Keratinocyte (primary cell): ENCODE data around the gene SWAP70. TPM values are rescaled to one million over a fixed set of nuclear protein-coding genes. Genes with fewer than 3 reads are reported as not detected.

Experiments
- DNase-seq: peaks from one replicate; pipeline ENCODE4 v3.0.0-alpha.2; 2011; ENCODE audit warnings: low read depth, missing footprints, low spot score
- FAIRE-seq: peaks from 2 replicates; lab custom pipeline; 2011; peaks lifted over from hg19 to GRCh38; lab: Jason Lieb, UNC
- H2AFZ ChIP-seq: 2 replicates; pipeline ENCODE4 v1.6.0; 2012; ENCODE audit warnings: low read length, control low read depth, inconsistent platforms; ENCODE audit not compliant: control insufficient read depth
- H3K27ac ChIP-seq: 2 replicates; pipeline ENCODE4 v1.5.1; 2011; ENCODE audit warnings: low read length; ENCODE audit not compliant: control insufficient read depth, insufficient read depth
- H3K27me3 ChIP-seq: 3 replicates; pipeline ENCODE4 v1.6.0; 2011; ENCODE audit warnings: low read length; ENCODE audit not compliant: control insufficient read depth, insufficient read depth; ENCODE audit errors: extremely low read depth
- H3K36me3 ChIP-seq, 2 experiments: 2 replicates in 1 of 2; 3 replicates in 1 of 2; pipeline ENCODE4 v1.5.1; 2011; ENCODE audit warnings: low read length in 2 of 2, mild to moderate bottlenecking in 1 of 2; ENCODE audit not compliant: control insufficient read depth in 2 of 2, insufficient read depth in 2 of 2; ENCODE audit errors: extremely low read depth in 1 of 2
- H3K4me1 ChIP-seq: 3 replicates; pipeline ENCODE4 v1.5.1; 2011; ENCODE audit warnings: low read length; ENCODE audit not compliant: control insufficient read depth, insufficient read depth; ENCODE audit errors: extremely low read depth
- H3K4me2 ChIP-seq: 3 replicates; pipeline ENCODE4 v1.6.0; 2011; ENCODE audit warnings: low read depth, low read length; ENCODE audit not compliant: control insufficient read depth, insufficient read depth; ENCODE audit errors: extremely low read depth
- H3K4me3 ChIP-seq, 3 experiments: fragments of 200-600 bp in 1 of 3; sonication (generic) in 1 of 3; 2 replicates in 2 of 3; 3 replicates in 1 of 3; pipeline ENCODE4 v1.5.1; 2011 to 2016; ENCODE audit warnings: low read length in 3 of 3, mild to moderate bottlenecking in 3 of 3, control low read depth in 2 of 3, inconsistent platforms in 1 of 3, low read depth in 1 of 3, mixed read lengths in 1 of 3, mixed run types in 1 of 3, moderate library complexity in 1 of 3; ENCODE audit not compliant: control insufficient read depth in 2 of 3, insufficient read depth in 2 of 3; ENCODE audit errors: extremely low read depth in 1 of 3
- H3K79me2 ChIP-seq: 2 replicates; pipeline ENCODE4 v1.6.0; 2012; ENCODE audit warnings: low read length; ENCODE audit not compliant: control insufficient read depth, insufficient read depth
- H3K9ac ChIP-seq: 3 replicates; pipeline ENCODE4 v1.6.0; 2011; ENCODE audit warnings: low read length; ENCODE audit not compliant: control insufficient read depth, insufficient read depth; ENCODE audit errors: extremely low read depth
- H3K9me1 ChIP-seq: 3 replicates; pipeline ENCODE4 v1.6.0; 2011; ENCODE audit warnings: low read length; ENCODE audit not compliant: control insufficient read depth, insufficient read depth; ENCODE audit errors: extremely low read depth
- H3K9me3 ChIP-seq: 2 replicates; pipeline ENCODE4 v1.5.1; 2012; ENCODE audit warnings: low read depth, low read length; ENCODE audit not compliant: control insufficient read depth
- H4K20me1 ChIP-seq: 3 replicates; pipeline ENCODE4 v1.6.0; 2011; ENCODE audit warnings: low read length; ENCODE audit not compliant: control insufficient read depth, insufficient read depth; ENCODE audit errors: extremely low read depth
- EZH2 ChIP-seq: IDR thresholded peaks from one replicate; pipeline ENCODE4 v1.6.1; 2012; ENCODE audit warnings: inconsistent platforms, mild to moderate bottlenecking, low read length, moderate library complexity
- dilution Hi-C: fragments of 300-500 bp; cut with MboI; formaldehyde crosslinking; loops from one replicate; pipeline ENCODE4 v1.7.0; 2020; ENCODE audit warnings: low sequenced_read_pairs; ENCODE audit not compliant: extremely low pct_ligation_motif_present
- polyA plus RNA-seq, 5 experiments: library from polyadenylated mRNA; depleted of rRNA in 3 of 5; stranded (reverse) in 3 of 5; stranded (forward) in 1 of 5; unstranded in 1 of 5; fragments of >200 nt; gene quantifications; 1 replicate in 1 of 5; 2 replicates in 3 of 5; 3 replicates in 1 of 5; pipeline versions ENCODE4 v1.2.1 to v1.2.3, GENCODE V29; 2011 to 2012; ENCODE audit warnings: missing spikeins in 2 of 5, low read depth in 1 of 5, low replicate concordance in 1 of 5
- TF ChIP-seq, protein P1 (sequence below), 3 experiments: IDR thresholded peaks in 1 of 3; conservative IDR thresholded peaks in 1 of 3; optimal IDR thresholded peaks in 1 of 3; 2 replicates in 2 of 3; 3 replicates in 1 of 3; pipeline versions ENCODE3 to v1.5.1; 2011; ENCODE audit warnings: low read length in 3 of 3, mild to moderate bottlenecking in 3 of 3, moderate library complexity in 2 of 3, control low read depth in 1 of 3, inconsistent platforms in 1 of 3; ENCODE audit not compliant: insufficient read depth in 2 of 3; ENCODE audit errors: extremely low read depth in 1 of 3

The SWAP70 gene
- polyA plus RNA-seq, 1 donor (not counting 4 experiments of a cell fraction or from before 2014, with no cell fraction given): 28.5 TPM

DNA sequence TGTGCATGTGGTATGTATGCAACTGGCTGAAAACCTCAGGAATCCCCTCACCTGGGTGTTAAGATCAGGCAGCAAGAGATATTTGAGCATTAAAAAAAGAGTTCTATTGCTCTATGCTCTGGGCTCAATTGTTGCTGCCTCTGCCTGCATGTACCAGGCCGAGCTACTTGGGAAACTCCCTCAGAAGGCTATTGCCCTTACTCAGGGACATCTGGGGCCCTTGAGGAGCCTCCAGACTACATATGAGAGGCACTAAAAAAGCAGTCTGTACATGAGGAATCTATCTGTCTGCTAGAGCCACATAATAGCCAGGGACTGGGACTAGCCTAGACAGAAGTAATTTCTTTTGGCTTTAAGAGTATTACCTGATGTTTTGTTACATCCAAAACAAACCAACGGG lies 120.1 kb downstream of the SWAP70 start:
- peaks cover 16 to 29% of the 10 kb centered on the region in 2 experiments for H3K36me3 ChIP-seq

DNA sequence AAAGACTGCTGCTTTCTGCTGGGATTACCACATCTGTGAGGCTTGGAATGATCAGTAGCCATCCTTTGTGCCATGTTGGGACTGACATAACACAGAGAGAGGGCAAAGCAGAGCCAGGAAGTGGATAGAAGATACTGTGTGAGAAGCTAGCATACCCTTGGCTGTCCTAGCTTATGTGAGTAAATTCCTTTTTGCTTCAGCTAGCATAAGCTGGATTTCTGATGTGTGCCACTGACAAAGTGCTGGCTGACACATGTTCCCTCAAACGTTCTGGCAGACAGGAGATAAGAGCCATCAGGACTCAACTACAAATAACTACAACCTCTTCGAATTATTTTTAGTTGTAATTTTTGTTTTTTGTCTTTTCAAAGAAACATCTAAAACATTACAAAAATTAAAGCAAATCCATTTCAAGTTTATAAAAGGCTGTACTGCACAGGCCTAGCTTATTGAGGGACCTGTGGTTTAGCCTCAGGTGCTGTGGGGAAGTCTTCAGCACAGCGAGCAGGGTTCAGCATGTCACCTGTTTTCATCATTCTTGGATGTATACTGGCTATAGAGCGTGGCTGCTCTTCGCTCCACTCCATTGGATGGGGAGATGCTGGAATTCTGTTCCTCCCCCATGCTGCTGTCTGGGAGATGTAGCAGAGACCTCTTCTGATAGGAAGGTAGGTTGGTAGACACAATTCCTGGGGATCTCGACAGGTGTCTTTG lies 120.9 kb downstream of the SWAP70 start:
- Histone ChIP-seq H3K36me3 (peaks cover 18 to 22% of the 10 kb centered on the region in 2 experiments), H3K27ac (no peak overlapping the region), H3K4me2 (no peak overlapping the region), H3K27me3 (no peaks in the 10 kb centered on the region), H3K9me1 (no peaks in the 10 kb centered on the region), H3K4me1 (no peaks in the 10 kb centered on the region), H3K9me3 (no peaks in the 10 kb centered on the region), H3K9ac (no peak overlapping the region), H2AFZ (no peak overlapping the region), H3K79me2 (no peaks in the 10 kb centered on the region), H3K4me3 (no peak overlapping the region), H4K20me1 (no peaks in the 10 kb centered on the region)
- dilution Hi-C loops: no loop called here
- DNase-seq: no peak
- FAIRE-seq: no peak
- no peak for TF ChIP-seq EZH2
- TF ChIP-seq, protein P1, sequence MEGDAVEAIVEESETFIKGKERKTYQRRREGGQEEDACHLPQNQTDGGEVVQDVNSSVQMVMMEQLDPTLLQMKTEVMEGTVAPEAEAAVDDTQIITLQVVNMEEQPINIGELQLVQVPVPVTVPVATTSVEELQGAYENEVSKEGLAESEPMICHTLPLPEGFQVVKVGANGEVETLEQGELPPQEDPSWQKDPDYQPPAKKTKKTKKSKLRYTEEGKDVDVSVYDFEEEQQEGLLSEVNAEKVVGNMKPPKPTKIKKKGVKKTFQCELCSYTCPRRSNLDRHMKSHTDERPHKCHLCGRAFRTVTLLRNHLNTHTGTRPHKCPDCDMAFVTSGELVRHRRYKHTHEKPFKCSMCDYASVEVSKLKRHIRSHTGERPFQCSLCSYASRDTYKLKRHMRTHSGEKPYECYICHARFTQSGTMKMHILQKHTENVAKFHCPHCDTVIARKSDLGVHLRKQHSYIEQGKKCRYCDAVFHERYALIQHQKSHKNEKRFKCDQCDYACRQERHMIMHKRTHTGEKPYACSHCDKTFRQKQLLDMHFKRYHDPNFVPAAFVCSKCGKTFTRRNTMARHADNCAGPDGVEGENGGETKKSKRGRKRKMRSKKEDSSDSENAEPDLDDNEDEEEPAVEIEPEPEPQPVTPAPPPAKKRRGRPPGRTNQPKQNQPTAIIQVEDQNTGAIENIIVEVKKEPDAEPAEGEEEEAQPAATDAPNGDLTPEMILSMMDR (optimal IDR thresholded peaks at IDR 0.05 in 1 of 3, IDR thresholded peaks at IDR 0.05 in 1 of 3, conservative IDR thresholded peaks at IDR 0.05 in 1 of 3; ENCODE audit: extremely low read depth in 1 of 3, insufficient read depth in 2 of 3, low read length in 3 of 3): no peak

More for the DNA sequence above, 120.1 kb downstream of the SWAP70 start:
- no peaks in the 10 kb centered on the region for H3K9me3 ChIP-seq
- H3K9ac ChIP-seq: no peak overlapping the region
- no peaks in the 10 kb centered on the region for H3K4me1 ChIP-seq
- dilution Hi-C loops: no loop called here
- DNase-seq (no peak), FAIRE-seq (no peak)
- H3K4me2 ChIP-seq: no peak overlapping the region
- H3K79me2 ChIP-seq: no peaks in the 10 kb centered on the region
- no peaks in the 10 kb centered on the region for H3K9me1 ChIP-seq
- H2AFZ ChIP-seq: no peak overlapping the region
- H4K20me1 ChIP-seq: no peaks in the 10 kb centered on the region
- TF ChIP-seq, protein P1 (optimal IDR thresholded peaks at IDR 0.05 in 1 of 3, IDR thresholded peaks at IDR 0.05 in 1 of 3, conservative IDR thresholded peaks at IDR 0.05 in 1 of 3; ENCODE audit: extremely low read depth in 1 of 3, insufficient read depth in 2 of 3, low read length in 3 of 3): no peak
- no peak for TF ChIP-seq EZH2
- no peaks in the 10 kb centered on the region for H3K27me3 ChIP-seq
- no peak overlapping the region for H3K27ac ChIP-seq
- H3K4me3 ChIP-seq: no peak overlapping the region
